ENCODE results near the gene OMG.
A peak's percentile ranks its signal among the peaks of the same experiment; 100 is the strongest.

Gene OMG

GRCh38 chr17:31308372-31309334 is 11.6 kb upstream of the OMG start:
- H3K27ac ChIP-seq (ENCODE audit: low read depth, low read length): peak overlapping the region; percentile 100
- peaks cover 32% of the 10 kb centered on the region for H3K36me3 ChIP-seq (ENCODE audit: low read length)
- H3F3A ChIP-seq (ENCODE audit: insufficient read depth): peaks cover 68% of the 10 kb centered on the region
- H4K20me1 ChIP-seq (ENCODE audit: low read depth, low read length): no peaks in the 10 kb centered on the region
- H3K9me3 ChIP-seq (ENCODE audit: insufficient read depth, low read length): no peaks in the 10 kb centered on the region
- H3K4me2 ChIP-seq (ENCODE audit: low read depth, low read length, poor library complexity, severe bottlenecking): peak overlapping the region; percentile 100
- no peaks in the 10 kb centered on the region for H3K9me2 ChIP-seq (replicated peaks; ENCODE audit: insufficient read depth, low read length)
- peak overlapping the region; percentile 80 for H3K4me3 ChIP-seq (ENCODE audit: insufficient read depth, low read length, poor library complexity, severe bottlenecking)
- H2AFZ ChIP-seq (ENCODE audit: low read depth, low read length, severe bottlenecking): no peak overlapping the region
- H3K27me3 ChIP-seq (ENCODE audit: low read length): no peaks in the 10 kb centered on the region
- peaks cover 83% of the 10 kb centered on the region for H3K79me2 ChIP-seq (ENCODE audit: insufficient read depth, low read length)
- no peak for TF ChIP-seq EZH2phosphoT487 (conservative IDR thresholded peaks at IDR 0.05; ENCODE audit: low read length)
- no peak for TF ChIP-seq CTCF (IDR thresholded peaks at IDR 0.05; ENCODE audit: insufficient read depth, low read length, poor library complexity, severe bottlenecking)
- peak overlapping the region; percentile 72 for H3K9ac ChIP-seq (ENCODE audit: low read length)

GRCh38 chr17:31307640-31308039 is 10.6 kb upstream of the OMG start:
- Histone ChIP-seq H3K36me3 (ENCODE audit: low read length) (peaks cover 41% of the 10 kb centered on the region), H3K27me3 (ENCODE audit: low read length) (no peaks in the 10 kb centered on the region), H3K4me2 (ENCODE audit: low read depth, low read length, poor library complexity, severe bottlenecking) (peak overlapping the region; percentile 100), H3K9me3 (ENCODE audit: insufficient read depth, low read length) (no peaks in the 10 kb centered on the region), H2AFZ (ENCODE audit: low read depth, low read length, severe bottlenecking) (no peak overlapping the region), H3K79me2 (ENCODE audit: insufficient read depth, low read length) (peaks cover 75% of the 10 kb centered on the region), H3K27ac (ENCODE audit: low read depth, low read length) (peak overlapping the region; percentile 100), H3F3A (ENCODE audit: insufficient read depth) (peaks cover 65% of the 10 kb centered on the region), H3K9ac (ENCODE audit: low read length) (peak overlapping the region; percentile 72), H3K4me3 (ENCODE audit: insufficient read depth, low read length, poor library complexity, severe bottlenecking) (peak overlapping the region; percentile 5), H4K20me1 (ENCODE audit: low read depth, low read length) (no peaks in the 10 kb centered on the region), H3K9me2 (replicated peaks; ENCODE audit: insufficient read depth, low read length) (no peaks in the 10 kb centered on the region)
- TF ChIP-seq CTCF (IDR thresholded peaks at IDR 0.05; ENCODE audit: insufficient read depth, low read length, poor library complexity, severe bottlenecking): no peak
- no peak for TF ChIP-seq EZH2phosphoT487 (conservative IDR thresholded peaks at IDR 0.05; ENCODE audit: low read length)

- H3K9ac ChIP-seq (ENCODE audit: low read length): no peak overlapping the region
- H3K9me2 ChIP-seq (replicated peaks; ENCODE audit: insufficient read depth, low read length): no peaks in the 10 kb centered on the region
- H3K27me3 ChIP-seq (ENCODE audit: low read length): no peaks in the 10 kb centered on the region
- no peak overlapping the region for H2AFZ ChIP-seq (ENCODE audit: low read depth, low read length, severe bottlenecking)
- peaks cover 20% of the 10 kb centered on the region; the same call in 1 of the 2 replicates for H3F3A ChIP-seq (ENCODE audit: insufficient read depth)
- peaks cover 18% of the 10 kb centered on the region for H3K36me3 ChIP-seq (ENCODE audit: low read length)
- no peak overlapping the region for H3K4me2 ChIP-seq (ENCODE audit: low read depth, low read length, poor library complexity, severe bottlenecking)
- no peaks in the 10 kb centered on the region; the same call in 1 of the 2 replicates for H3K79me2 ChIP-seq (ENCODE audit: insufficient read depth, low read length)
- no peaks in the 10 kb centered on the region for H4K20me1 ChIP-seq (ENCODE audit: low read depth, low read length)
- no peak for TF ChIP-seq CTCF (IDR thresholded peaks at IDR 0.05; ENCODE audit: insufficient read depth, low read length, poor library complexity, severe bottlenecking)
- H3K4me3 ChIP-seq (ENCODE audit: insufficient read depth, low read length, poor library complexity, severe bottlenecking): no peak overlapping the region
- H3K27ac ChIP-seq (ENCODE audit: low read depth, low read length): no peak overlapping the region
- H3K9me3 ChIP-seq (ENCODE audit: insufficient read depth, low read length): no peaks in the 10 kb centered on the region
Measured at GRCh38 chr17:31299624-31300023, 2.6 kb upstream of the OMG start.
